K562 (cell line): ENCODE results near the gene AMER3. TPM values are rescaled to one million over a fixed set of nuclear protein-coding genes. Genes with fewer than 3 reads are reported as not detected.

ENCODE experiments used
- ARID2 ChIP-seq: fragments of 450-650 bp; IDR thresholded peaks from 2 replicates; pipeline ENCODE4 v1.6.1; 2017; ENCODE audit warnings: antibody characterized with exemption, mild to moderate bottlenecking
- CBFA2T3 ChIP-seq: fragments of 450-650 bp; IDR thresholded peaks from 2 replicates; pipeline ENCODE4 v1.6.1; 2017
- ELF1 ChIP-seq: fragments of 200-800 bp; sonication (Bioruptor generic); IDR thresholded peaks from 2 replicates; pipeline ENCODE4 v1.6.1; 2016; ENCODE audit warnings: missing genetic modification characterization, missing compliant biosample characterization
- ELF4 ChIP-seq: fragments of 450-650 bp; formaldehyde crosslinking; IDR thresholded peaks from 2 replicates; pipeline ENCODE4 v1.4.0; 2022; ENCODE audit warnings: missing genetic modification characterization
- NFXL1 ChIP-seq: fragments of 450-650 bp; formaldehyde crosslinking; IDR thresholded peaks from 2 replicates; pipeline ENCODE4 v1.4.0; 2021; ENCODE audit warnings: mild to moderate bottlenecking
- PHF21A ChIP-seq: fragments of 450-650 bp; IDR thresholded peaks from 2 replicates; pipeline ENCODE4 v1.6.1; 2017; ENCODE audit warnings: low read depth, borderline replicate concordance
- POLR2AphosphoS2 ChIP-seq: IDR thresholded peaks from 2 replicates; pipeline ENCODE4 v1.6.1; 2012; ENCODE audit warnings: low read length, improper control_type of control experiment
- PRMT5 ChIP-seq: sonication (generic); formaldehyde crosslinking; IDR thresholded peaks from 2 replicates; pipeline ENCODE4 v1.5.0; 2020; ENCODE audit warnings: missing genetic modification reagents
- SMARCA4 ChIP-seq: fragments of 450-650 bp; IDR thresholded peaks from 2 replicates; pipeline ENCODE4 v1.6.1; 2016
- TEAD4 ChIP-seq, 2 experiments: sonication (generic) in 1 of 2; formaldehyde crosslinking in 1 of 2; IDR thresholded peaks; 2 replicates each; pipeline versions ENCODE4 v1.6.1 to v1.8.0; 2012 to 2022; ENCODE audit warnings: borderline replicate concordance in 1 of 2, inconsistent platforms in 1 of 2, low read length in 1 of 2, mild to moderate bottlenecking in 1 of 2, missing genetic modification reagents in 1 of 2
- U2AF2 ChIP-seq: fragments of 200-400 bp; formaldehyde crosslinking; optimal IDR thresholded peaks from 2 replicates; pipeline ENCODE3; 2017; ENCODE audit warnings: low read depth, mild to moderate bottlenecking, low read length
- ZBTB1 ChIP-seq: sonication (generic); formaldehyde crosslinking; IDR thresholded peaks from 2 replicates; pipeline ENCODE4 v1.8.1; 2023; ENCODE audit warnings: missing genetic modification reagents, low read depth, mild to moderate bottlenecking, borderline replicate concordance
- ZFP1 ChIP-seq: fragments of 450-650 bp; formaldehyde crosslinking; IDR thresholded peaks from 2 replicates; pipeline ENCODE4 v1.4.0; 2020; ENCODE audit warnings: mild to moderate bottlenecking, mixed read lengths
- ZNF12 ChIP-seq: sonication (generic); formaldehyde crosslinking; IDR thresholded peaks from 2 replicates; pipeline ENCODE4 v1.4.0; 2020; ENCODE audit warnings: mild to moderate bottlenecking, missing genetic modification reagents
- ZNF263 ChIP-seq: sonication (generic); formaldehyde crosslinking; IDR thresholded peaks from 2 replicates; pipeline ENCODE4 v1.8.0; 2022; ENCODE audit warnings: mild to moderate bottlenecking, missing genetic modification reagents, borderline replicate concordance
- ZNF696 ChIP-seq: fragments of 250-450 bp; sonication (Bioruptor Pico); conservative IDR thresholded peaks from 2 replicates; pipeline ENCODE4 v1.4.0; 2020; ENCODE audit warnings: mild to moderate bottlenecking, moderate library complexity
- polyA plus RNA-seq, 8 experiments: library from polyadenylated mRNA; depleted of rRNA in 4 of 8; stranded (reverse) in 5 of 8; unstranded in 3 of 8; fragments of >200 nt; fragmentation: Nextera tagmentation in 2 of 8; fragmentation: Illumina TruSeq in 1 of 8; extraction: Ambion mirVana in 2 of 8; extraction: Trizol in 1 of 8; gene quantifications; 2 replicates each; pipeline versions ENCODE4 v1.2.1 to v1.2.3, GENCODE V29; 2011 to 2014; ENCODE audit warnings: inconsistent platforms in 1 of 8, missing spikeins in 1 of 8
- total RNA-seq, 7 experiments: library from RNA; depleted of rRNA in 6 of 7; stranded (reverse); fragments of >200 nt in 6 of 7; fragmentation: Illumina TruSeq in 2 of 7; extraction: Trizol in 2 of 7; gene quantifications; 2 replicates each; pipeline versions ENCODE4 v1.2.1 to v1.2.3, GENCODE V29; 2011 to 2021; ENCODE audit warnings: low replicate concordance in 1 of 7
- TF ChIP-seq, protein P1 (sequence below): fragments of 450-650 bp; IDR thresholded peaks from 2 replicates; pipeline ENCODE4 v1.6.1; 2017; ENCODE audit warnings: mild to moderate bottlenecking, moderate library complexity
- TF ChIP-seq, protein P2 (sequence below): sonication (generic); formaldehyde crosslinking; IDR thresholded peaks from 2 replicates; pipeline ENCODE4 v1.8.1; 2023; ENCODE audit warnings: mild to moderate bottlenecking, missing genetic modification reagents
- TF ChIP-seq, protein P3 (sequence below): sonication (generic); formaldehyde crosslinking; IDR thresholded peaks from 2 replicates; pipeline ENCODE4 v1.8.1; 2023; ENCODE audit warnings: mild to moderate bottlenecking, missing genetic modification reagents
- TF ChIP-seq, protein P4 (sequence below): fragments of 450-650 bp; formaldehyde crosslinking; IDR thresholded peaks from 2 replicates; pipeline ENCODE4 v1.4.0; 2020; ENCODE audit warnings: mild to moderate bottlenecking
- TF ChIP-seq, protein P5 (sequence below): fragments of 450-650 bp; IDR thresholded peaks from 2 replicates; pipeline ENCODE4 v1.6.1; 2018; ENCODE audit not compliant: partially characterized antibody

The AMER3 gene
- total and polyA plus RNA-seq, 9 of the 15 experiments (the other 6 are each of a cell fraction or from before 2014, with no cell fraction given): not detected

DNA sequence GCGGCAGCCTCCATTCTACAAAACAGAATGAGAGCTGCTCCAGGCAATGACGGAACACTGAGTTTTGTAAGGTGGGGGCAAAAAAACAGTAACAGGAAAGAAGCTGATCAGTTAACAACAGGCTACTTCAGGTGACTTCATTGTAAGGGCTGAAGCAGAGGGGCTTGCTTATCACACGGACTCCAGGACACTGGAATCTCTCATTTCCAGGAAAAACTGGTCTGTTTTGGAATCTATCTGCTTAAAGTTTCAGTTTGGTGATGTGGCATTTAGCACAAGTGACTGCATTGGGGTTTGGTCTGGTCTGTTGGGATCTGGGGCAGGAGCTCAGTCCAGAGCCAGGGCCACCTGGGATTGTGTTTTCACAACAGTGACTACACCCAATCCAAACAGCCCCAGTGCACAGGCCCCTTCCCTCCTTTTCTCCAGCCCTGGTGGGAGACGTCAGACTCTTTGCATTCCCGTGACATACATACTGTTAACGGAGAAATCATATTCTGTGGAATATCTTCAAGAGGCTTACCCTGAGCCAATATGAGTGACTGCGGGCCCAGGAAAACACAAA is 14.1 kb downstream of the AMER3 start (continued):
- TF ChIP-seq ELF4 (CRISPR knock-in tag) (no peak), TEAD4 (IDR thresholded peaks at IDR 0.05; ENCODE audit: low read length) (peak; percentile 33; the same call in 1 of the 2 replicates), TEAD4 (CRISPR knock-in tag; IDR thresholded peaks at IDR 0.05; ENCODE audit: borderline replicate concordance) (no peak), CBFA2T3 (peak; percentile 68), ARID2 (no peak), SMARCA4 (peak; percentile 45; the same call in 1 of the 2 replicates), U2AF2 (no peak), POLR2AphosphoS2 (no peak), ZNF12 (CRISPR knock-in tag) (no peak), ZNF263 (CRISPR knock-in tag) (no peak), ELF1 (tag) (no peak), PRMT5 (no peak), ZNF696 (CRISPR knock-in tag) (no peak), ZBTB1 (no peak), NFXL1 (no peak), PHF21A (no peak), ZFP1 (CRISPR knock-in tag) (no peak)
- TF ChIP-seq, protein P1, sequence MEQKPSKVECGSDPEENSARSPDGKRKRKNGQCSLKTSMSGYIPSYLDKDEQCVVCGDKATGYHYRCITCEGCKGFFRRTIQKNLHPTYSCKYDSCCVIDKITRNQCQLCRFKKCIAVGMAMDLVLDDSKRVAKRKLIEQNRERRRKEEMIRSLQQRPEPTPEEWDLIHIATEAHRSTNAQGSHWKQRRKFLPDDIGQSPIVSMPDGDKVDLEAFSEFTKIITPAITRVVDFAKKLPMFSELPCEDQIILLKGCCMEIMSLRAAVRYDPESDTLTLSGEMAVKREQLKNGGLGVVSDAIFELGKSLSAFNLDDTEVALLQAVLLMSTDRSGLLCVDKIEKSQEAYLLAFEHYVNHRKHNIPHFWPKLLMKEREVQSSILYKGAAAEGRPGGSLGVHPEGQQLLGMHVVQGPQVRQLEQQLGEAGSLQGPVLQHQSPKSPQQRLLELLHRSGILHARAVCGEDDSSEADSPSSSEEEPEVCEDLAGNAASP: no peak
- TF ChIP-seq, protein P2, sequence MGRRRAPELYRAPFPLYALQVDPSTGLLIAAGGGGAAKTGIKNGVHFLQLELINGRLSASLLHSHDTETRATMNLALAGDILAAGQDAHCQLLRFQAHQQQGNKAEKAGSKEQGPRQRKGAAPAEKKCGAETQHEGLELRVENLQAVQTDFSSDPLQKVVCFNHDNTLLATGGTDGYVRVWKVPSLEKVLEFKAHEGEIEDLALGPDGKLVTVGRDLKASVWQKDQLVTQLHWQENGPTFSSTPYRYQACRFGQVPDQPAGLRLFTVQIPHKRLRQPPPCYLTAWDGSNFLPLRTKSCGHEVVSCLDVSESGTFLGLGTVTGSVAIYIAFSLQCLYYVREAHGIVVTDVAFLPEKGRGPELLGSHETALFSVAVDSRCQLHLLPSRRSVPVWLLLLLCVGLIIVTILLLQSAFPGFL (CRISPR knock-in tag): no peak
- TF ChIP-seq, protein P3, sequence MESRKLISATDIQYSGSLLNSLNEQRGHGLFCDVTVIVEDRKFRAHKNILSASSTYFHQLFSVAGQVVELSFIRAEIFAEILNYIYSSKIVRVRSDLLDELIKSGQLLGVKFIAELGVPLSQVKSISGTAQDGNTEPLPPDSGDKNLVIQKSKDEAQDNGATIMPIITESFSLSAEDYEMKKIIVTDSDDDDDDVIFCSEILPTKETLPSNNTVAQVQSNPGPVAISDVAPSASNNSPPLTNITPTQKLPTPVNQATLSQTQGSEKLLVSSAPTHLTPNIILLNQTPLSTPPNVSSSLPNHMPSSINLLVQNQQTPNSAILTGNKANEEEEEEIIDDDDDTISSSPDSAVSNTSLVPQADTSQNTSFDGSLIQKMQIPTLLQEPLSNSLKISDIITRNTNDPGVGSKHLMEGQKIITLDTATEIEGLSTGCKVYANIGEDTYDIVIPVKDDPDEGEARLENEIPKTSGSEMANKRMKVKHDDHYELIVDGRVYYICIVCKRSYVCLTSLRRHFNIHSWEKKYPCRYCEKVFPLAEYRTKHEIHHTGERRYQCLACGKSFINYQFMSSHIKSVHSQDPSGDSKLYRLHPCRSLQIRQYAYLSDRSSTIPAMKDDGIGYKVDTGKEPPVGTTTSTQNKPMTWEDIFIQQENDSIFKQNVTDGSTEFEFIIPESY (CRISPR knock-in tag): no peak
- TF ChIP-seq, protein P4, sequence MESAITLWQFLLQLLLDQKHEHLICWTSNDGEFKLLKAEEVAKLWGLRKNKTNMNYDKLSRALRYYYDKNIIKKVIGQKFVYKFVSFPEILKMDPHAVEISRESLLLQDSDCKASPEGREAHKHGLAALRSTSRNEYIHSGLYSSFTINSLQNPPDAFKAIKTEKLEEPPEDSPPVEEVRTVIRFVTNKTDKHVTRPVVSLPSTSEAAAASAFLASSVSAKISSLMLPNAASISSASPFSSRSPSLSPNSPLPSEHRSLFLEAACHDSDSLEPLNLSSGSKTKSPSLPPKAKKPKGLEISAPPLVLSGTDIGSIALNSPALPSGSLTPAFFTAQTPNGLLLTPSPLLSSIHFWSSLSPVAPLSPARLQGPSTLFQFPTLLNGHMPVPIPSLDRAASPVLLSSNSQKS: no peak
- TF ChIP-seq, protein P5, sequence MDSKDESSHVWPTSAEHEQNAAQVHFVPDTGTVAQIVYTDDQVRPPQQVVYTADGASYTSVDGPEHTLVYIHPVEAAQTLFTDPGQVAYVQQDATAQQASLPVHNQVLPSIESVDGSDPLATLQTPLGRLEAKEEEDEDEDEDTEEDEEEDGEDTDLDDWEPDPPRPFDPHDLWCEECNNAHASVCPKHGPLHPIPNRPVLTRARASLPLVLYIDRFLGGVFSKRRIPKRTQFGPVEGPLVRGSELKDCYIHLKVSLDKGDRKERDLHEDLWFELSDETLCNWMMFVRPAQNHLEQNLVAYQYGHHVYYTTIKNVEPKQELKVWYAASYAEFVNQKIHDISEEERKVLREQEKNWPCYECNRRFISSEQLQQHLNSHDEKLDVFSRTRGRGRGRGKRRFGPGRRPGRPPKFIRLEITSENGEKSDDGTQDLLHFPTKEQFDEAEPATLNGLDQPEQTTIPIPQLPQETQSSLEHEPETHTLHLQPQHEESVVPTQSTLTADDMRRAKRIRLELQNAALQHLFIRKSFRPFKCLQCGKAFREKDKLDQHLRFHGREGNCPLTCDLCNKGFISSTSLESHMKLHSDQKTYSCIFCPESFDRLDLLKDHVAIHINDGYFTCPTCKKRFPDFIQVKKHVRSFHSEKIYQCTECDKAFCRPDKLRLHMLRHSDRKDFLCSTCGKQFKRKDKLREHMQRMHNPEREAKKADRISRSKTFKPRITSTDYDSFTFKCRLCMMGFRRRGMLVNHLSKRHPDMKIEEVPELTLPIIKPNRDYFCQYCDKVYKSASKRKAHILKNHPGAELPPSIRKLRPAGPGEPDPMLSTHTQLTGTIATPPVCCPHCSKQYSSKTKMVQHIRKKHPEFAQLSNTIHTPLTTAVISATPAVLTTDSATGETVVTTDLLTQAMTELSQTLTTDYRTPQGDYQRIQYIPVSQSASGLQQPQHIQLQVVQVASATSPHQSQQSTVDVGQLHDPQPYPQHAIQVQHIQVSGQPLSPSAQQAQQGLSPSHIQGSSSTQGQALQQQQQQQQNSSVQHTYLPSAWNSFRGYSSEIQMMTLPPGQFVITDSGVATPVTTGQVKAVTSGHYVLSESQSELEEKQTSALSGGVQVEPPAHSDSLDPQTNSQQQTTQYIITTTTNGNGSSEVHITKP: no peak
